ENCODE data around the gene SCARB1.

DNA sequence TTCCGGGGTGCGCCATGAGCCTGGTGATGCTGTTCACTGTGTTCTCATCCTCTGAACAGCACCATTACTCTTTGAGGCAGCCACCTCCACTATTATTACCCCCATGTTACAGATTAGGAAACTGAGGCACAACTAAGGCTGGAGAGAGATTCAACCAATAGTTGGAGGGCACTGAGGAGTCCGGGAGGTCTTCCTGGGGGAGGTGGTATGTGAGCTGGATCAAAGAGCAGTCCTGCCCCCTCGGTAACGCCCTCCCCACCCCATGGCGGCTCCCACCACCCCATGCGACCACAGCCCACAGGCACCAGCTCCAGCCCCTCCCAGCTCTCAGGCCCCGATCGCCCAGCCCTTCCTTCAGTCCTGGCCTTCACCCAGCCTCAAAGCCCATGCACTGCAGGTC lies 43.5 kb downstream of the SCARB1 start:
- TF ChIP-seq, protein P1, sequence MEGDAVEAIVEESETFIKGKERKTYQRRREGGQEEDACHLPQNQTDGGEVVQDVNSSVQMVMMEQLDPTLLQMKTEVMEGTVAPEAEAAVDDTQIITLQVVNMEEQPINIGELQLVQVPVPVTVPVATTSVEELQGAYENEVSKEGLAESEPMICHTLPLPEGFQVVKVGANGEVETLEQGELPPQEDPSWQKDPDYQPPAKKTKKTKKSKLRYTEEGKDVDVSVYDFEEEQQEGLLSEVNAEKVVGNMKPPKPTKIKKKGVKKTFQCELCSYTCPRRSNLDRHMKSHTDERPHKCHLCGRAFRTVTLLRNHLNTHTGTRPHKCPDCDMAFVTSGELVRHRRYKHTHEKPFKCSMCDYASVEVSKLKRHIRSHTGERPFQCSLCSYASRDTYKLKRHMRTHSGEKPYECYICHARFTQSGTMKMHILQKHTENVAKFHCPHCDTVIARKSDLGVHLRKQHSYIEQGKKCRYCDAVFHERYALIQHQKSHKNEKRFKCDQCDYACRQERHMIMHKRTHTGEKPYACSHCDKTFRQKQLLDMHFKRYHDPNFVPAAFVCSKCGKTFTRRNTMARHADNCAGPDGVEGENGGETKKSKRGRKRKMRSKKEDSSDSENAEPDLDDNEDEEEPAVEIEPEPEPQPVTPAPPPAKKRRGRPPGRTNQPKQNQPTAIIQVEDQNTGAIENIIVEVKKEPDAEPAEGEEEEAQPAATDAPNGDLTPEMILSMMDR (IDR thresholded peaks at IDR 0.05 in 2 of 3, conservative IDR thresholded peaks at IDR 0.05 in 1 of 3; ENCODE audit: insufficient read depth in 2 of 3, low read depth in 1 of 3, low read length in 3 of 3) = no peak
- TF ChIP-seq, protein P2, sequence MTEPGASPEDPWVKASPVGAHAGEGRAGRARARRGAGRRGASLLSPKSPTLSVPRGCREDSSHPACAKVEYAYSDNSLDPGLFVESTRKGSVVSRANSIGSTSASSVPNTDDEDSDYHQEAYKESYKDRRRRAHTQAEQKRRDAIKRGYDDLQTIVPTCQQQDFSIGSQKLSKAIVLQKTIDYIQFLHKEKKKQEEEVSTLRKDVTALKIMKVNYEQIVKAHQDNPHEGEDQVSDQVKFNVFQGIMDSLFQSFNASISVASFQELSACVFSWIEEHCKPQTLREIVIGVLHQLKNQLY (CRISPR knock-in tag; conservative IDR thresholded peaks at IDR 0.05) = no peak
- TF ChIP-seq GATAD2A (IDR thresholded peaks at IDR 0.05) (no peak), POLR2A (conservative IDR thresholded peaks at IDR 0.05) (no peak), ZNF165 (CRISPR knock-in tag; IDR thresholded peaks at IDR 0.05; ENCODE audit: borderline replicate concordance) (no peak), ZNF175 (CRISPR knock-in tag; IDR thresholded peaks at IDR 0.05; ENCODE audit: low read depth) (no peak), EP300 (IDR thresholded peaks at IDR 0.05; ENCODE audit: low read length) (no peak), SMARCB1 (IDR thresholded peaks at IDR 0.05; ENCODE audit: insufficient read length, low read depth) (no peak), SRSF1 (IDR thresholded peaks at IDR 0.05; ENCODE audit: low read depth, low read length) (no peak), PHF8 (IDR thresholded peaks at IDR 0.05; ENCODE audit: borderline replicate concordance, low read length) (no peak), IRF2 (CRISPR knock-in tag; IDR thresholded peaks at IDR 0.05) (no peak), POLR2G (IDR thresholded peaks at IDR 0.05; ENCODE audit: low read depth, low read length) (no peak)
- TF ChIP-seq, protein P3, sequence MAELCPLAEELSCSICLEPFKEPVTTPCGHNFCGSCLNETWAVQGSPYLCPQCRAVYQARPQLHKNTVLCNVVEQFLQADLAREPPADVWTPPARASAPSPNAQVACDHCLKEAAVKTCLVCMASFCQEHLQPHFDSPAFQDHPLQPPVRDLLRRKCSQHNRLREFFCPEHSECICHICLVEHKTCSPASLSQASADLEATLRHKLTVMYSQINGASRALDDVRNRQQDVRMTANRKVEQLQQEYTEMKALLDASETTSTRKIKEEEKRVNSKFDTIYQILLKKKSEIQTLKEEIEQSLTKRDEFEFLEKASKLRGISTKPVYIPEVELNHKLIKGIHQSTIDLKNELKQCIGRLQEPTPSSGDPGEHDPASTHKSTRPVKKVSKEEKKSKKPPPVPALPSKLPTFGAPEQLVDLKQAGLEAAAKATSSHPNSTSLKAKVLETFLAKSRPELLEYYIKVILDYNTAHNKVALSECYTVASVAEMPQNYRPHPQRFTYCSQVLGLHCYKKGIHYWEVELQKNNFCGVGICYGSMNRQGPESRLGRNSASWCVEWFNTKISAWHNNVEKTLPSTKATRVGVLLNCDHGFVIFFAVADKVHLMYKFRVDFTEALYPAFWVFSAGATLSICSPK (IDR thresholded peaks at IDR 0.05; ENCODE audit: borderline replicate concordance) = no peak
